ENCODE measurements around the gene ACACA. TPM values are rescaled to one million over a fixed set of nuclear protein-coding genes. Genes with fewer than 3 reads are reported as not detected.

Gene ACACA
- total RNA-seq, 1 experiment from 2014 or later: 35.0 TPM

DNA sequence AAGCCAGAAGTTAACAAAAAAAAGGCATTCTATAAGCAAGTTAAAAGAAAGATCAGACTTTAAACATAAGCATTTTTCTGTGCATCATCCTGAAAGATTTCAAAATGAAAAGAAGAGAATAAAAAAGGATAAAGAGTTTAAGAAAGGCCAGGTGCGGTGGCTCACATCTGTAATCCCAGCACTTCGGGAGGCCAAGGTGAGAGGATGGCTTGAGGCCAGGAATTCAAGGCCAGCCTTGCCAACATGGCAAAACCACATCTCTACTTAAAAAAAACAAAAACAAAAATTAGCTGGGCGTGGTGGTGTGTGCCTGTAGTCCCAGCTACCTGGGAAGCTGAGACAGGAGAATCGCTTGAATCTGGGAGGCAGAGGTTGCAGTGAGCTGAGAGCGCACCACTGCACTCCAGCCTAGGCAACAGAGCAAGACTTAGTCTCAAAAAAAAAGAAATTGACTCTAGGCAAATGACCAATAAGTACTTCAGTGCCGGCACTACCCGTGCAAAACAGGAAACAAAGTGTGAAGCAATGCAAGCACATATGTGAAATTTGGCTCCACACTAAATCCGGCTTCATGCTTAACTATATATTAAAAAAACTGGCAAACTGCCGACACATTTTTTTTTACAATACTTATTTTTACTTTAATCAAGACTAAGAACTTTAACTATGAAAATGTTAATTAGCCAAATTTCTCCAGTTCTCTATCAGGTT lies 114.1 kb downstream of the ACACA start:
- DNase-seq (ENCODE audit: low read depth): no peak

DNA sequence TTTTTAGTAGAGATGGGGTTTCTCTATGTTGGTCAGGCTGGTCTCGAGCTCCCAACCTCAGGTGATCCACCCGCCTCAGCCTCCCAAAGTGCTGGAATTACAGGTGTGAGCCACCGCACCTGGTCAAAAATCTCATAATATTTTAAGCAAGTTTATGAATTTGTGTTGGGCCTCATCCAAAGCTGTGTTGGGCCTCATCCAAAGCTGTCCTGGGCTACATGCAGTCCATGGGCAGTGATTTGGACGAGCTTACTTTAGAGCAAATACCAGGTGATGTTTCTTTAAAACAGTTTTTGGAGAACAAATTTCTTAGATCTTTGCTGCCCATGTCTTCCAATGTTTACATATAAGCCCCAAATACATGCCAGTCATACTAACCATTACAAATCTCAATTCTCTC lies 115.3 kb downstream of the ACACA start:
- no peak for DNase-seq (ENCODE audit: low read depth)

DNA sequence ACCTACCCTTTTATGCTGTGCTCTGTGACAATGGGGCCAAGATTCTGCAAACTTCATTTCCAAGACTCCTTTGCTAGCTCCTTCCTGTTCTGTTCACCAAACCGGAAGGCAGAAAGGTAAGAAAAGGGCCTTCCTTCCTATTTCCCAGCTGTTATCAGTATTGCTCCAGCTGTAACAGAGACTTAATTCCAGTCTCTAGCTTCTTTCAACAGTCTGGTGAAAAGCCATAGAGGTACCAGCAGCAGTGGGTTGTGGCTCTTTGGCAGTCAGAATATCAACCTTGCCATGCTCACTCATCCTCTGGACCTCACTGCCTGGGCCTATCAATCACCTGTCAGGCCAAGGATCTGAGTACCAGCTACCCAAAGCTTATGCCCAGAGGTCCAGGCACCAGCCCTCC lies 120.2 kb downstream of the ACACA start:
- no peak for DNase-seq (ENCODE audit: low read depth)

DNA sequence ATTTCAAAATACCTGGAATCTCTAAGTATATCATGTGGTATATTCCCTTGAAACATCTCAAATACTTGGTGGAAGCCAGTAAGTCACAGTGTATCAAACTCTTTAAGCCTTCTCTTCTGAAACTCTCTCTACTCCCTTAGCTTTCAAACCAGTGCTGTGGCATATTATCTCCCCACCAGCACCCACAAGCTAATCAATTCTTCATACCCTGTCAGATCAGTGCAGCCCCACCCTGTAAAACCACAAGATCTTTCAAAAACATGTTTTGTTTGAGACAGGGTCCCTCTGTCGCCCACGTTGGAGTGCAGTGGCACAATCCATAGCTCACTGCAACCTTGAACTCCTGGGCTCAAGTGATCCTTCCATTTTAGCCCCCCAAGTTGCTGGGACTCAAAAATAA lies 122.4 kb downstream of the ACACA start:
- no peak for DNase-seq (ENCODE audit: low read depth)

DNA sequence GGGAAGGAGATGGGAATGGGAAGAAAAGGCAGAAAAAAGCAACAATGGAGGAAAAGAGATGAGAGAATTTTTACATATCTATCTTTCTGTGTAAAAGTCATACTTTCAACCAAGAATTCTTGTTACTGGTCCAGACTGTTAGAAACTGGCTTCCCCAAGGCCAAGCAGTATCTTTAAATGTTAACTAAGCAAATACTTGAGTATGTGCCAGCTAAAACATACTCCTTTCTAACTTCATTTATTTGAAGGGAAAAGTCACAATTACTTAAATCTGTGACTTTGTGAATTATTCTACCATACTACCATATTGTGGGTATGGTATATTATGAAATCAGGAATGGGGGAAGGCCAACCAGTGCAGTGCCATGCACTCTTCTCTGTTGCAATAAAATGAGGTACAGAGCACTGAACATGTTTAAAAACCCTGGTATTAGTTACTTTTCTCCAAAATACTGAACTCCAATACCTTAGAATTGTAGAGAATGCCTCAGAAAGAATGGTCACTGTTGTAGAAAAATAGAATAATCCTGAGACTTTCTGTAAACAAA lies 123.1 kb downstream of the ACACA start:
- DNase-seq (ENCODE audit: low read depth): no peak

DNA sequence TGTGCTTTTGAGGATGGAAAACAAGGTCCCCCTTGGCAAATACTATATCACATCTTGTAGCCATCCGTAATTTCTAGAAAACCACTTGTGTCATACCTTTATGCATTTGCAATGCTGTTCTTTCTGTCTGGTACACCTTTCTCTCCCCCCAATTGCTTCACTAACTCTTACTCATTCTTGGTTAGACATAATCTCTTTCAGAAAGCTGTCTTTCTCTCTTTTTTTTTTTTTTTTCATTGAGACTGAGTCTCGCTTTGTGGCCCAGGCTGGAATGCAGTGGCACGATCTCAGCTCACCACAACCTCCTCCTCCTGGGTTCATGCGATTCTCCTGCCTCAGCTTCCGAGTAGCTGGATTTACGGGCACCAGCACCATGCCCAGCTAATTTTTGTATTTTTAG lies 125.8 kb downstream of the ACACA start:
- no peak for DNase-seq (ENCODE audit: low read depth)

DNA sequence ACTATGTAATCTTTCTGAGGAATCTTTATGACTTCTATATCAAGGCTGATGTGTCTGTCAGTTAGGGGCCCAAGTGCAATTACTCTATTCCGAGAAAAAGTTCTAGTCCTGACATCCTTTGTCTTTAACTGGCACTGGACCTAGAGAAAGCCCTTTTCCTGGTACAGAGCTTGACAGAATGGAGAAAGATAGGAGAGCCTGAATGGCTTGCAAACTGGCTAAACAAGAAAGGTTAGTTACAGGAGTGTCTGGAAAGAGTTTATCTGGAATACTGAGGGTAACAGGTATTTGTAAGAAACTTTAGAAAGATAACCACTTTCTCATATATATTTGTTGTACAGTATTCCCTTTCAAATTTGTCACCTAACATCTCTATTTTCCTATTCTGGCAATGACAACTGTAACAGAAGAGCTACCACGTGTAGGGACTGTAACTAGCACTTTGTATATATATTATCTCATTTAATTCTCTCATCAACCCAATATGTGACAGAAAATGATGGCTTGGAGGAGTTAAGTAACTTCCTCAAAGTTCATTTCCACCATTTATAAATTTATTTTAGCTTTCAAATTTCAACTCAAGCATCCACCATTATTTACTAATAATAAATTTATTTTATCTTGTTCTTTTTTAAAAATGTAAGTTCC lies 128.3 kb downstream of the ACACA start:
- DNase-seq (ENCODE audit: low read depth): no peak

DNA sequence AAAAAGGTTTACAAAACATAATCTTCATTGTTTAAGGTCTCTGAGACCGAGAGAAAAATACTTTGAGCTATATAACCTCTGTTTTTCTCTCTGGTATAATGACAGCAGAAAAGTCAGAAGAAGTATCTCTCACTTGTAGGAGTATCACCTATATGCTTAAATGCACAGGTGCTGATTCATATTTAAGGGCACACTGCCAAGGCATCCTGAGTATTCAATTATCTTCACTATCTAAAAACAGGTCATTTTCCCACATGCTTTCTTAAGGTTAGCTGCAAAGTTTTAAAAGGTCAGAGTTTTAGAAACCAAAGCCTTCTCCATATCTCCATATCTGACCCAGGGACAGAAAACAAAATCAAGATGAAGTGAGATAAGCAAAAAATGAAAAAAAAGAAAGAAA lies 130.2 kb downstream of the ACACA start:
- no peak for DNase-seq (ENCODE audit: low read depth)

DNA sequence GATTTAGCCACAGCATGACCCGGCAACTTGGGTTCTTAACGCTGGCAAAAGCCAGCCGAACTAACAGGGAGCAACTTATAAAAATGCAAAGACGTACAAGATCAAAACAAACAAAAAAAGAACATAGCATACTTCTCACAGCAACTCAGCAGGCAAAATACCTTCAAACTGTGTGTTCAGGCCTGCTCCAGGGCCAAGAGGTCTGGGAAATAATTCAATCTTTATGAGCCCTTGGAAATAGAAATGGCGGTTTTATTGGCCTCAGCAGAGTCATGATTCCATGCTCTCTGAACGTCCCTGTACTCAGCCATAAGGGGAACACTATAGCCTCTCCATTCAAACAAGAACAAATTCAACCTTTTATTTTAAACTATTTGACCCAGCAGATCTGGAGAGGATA lies 132.2 kb downstream of the ACACA start:
- DNase-seq (ENCODE audit: low read depth): no peak

DNA sequence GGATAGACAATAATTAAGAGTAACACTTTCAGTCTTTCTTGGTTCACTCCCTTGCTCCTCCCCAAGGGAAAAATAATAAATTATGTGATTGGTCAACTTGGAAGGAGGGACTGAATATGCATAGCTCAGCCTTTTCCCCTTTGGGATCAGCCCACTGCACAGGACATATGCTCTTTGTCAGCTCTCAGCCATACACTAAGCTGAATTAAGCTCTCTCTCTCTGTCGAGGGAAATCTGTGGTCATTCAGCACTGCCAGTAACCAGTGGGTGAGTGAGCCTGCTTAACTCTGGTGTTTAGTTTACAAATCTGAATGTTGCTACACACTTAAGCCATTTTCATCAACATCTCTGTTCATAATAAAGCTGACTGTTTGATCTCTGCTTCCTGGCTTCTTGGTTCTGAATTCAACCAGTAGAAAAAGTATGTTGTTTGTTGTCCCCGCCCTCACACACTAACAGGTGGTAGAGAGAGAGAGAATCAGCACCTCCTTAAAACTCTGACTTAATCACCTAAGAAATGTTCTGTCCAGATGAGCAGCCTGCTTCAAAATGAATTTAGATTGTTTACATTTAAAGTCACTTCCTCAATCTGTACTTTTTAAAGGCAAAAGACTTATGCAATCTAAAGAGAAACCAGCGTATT lies 133.1 kb downstream of the ACACA start:
- peak; percentile 42 for DNase-seq (ENCODE audit: low read depth)

DNA sequence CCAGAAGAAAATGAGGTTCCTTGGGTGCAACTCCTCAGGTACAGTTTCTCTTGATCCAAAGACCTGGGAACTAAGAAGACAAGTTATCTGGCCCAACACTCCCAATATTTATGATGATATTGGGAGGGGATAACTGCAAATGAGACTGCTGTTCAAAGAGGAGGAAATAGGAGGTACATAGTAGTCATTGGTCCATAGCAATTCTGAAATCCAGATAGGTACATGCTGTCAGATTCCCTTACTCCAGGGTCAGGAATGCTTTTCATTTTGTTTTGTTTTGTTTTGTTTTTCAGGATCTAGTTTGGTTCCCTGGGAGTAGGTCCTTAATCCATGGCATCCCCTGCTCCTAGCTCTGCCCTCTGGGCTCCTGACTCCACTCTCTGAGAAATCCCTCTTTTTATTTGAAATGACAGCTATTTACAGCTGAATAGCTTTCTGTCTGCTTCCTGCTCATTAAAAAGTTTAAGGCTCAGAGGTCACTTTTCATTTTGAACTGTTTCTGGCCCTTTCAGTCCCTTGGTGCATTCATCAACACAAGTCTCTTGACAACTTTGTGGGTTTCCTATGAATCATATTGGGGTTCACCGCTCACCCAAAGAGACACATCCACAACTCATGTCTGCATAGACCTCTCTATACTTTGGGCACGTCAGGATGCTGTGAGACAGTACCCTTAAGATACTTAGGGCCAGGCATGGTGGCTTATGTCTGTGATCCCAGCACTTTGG lies 141.0 kb downstream of the ACACA start:
- no peak for DNase-seq (ENCODE audit: low read depth)

DNA sequence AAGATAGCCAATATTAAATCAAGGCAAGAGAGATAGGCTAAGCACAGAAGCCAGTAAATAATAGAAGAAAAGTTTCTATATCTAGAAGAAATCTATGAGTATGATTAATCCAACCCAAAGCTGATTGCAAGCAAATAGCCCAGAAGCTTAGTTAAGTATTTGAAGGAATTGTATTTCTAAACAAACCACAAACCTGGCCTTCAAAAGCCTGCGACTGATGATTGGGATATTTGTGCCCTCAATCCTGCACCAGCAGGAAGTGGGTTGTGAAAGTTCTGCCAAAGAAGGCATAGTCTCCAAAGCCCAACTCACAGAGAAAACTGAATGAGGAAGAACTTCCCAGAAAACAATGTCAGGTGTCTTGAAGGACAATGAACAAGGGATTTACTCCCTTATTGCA lies 145.3 kb downstream of the ACACA start:
- DNase-seq (ENCODE audit: low read depth): peak; percentile 57

DNA sequence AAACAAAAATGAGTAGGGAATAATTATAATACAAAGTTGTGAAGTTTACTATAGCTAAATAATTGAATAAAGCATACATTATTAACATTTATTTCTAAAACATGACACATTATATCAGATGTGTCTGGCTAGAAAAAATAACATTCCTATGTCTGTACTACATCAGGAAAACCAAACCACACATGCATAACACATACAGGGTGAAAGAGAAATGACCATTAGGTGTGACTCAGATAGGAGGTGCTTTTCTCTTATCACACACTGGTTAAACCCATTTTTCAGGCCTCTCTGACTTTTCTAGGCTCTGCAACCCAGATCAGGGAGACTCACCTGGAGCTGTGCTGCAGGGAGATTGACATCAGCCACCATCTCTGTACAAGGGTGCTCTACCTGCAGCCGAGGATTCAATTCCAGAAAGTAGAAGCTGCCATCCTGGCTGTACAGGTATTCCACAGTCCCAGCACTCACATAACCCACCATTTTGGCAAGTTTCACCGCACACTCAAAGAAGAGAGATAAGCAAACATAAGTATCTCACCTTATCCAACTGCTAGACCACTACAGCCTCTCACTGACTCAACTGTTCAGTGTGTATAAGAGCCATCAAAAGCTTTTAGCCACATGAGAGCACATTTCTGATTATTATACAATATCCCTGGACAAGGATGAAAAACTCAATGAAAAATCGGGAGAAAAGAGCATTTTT lies 147.5 kb downstream of the ACACA start:
- peak; percentile 62 for DNase-seq (ENCODE audit: low read depth)

DNA sequence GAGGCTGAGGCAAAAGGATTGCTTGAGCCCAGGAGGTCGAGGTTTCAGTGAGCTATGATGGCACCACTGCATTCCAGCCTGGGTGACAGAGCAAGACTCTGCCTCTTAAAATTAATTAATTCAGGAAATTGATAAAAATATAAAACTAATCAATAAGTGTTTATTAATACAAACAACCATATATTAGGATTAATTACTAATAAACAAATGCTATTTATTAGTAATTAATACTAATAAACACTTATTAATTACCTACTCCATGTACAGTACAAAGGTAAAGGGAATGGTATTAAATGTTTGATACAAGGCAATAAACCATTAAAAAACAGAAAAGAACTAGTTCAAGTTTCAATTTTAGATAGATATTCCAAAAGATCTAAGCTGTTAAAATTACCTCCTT lies 150.0 kb downstream of the ACACA start:
- no peak for DNase-seq (ENCODE audit: low read depth)

DNA sequence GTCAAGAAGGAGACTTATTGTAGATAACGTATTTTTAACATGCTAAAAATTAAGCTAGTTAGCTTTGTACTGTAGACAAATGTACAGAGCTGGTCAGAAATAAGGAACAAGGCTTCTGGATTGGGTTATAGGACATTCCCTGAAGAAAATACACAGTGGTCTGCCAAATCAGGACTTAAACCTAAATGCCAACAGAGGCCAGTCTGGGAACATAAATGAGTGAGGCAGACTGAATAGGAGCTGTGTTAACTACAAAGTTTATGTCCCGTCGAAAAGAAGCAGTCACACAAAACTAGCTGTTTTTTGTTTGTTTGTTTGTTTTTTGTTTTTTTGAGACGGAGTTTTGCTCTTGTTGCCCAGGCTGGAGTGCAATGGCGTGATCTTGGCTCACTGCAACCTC lies 151.2 kb downstream of the ACACA start:
- DNase-seq (ENCODE audit: low read depth): no peak

DNA sequence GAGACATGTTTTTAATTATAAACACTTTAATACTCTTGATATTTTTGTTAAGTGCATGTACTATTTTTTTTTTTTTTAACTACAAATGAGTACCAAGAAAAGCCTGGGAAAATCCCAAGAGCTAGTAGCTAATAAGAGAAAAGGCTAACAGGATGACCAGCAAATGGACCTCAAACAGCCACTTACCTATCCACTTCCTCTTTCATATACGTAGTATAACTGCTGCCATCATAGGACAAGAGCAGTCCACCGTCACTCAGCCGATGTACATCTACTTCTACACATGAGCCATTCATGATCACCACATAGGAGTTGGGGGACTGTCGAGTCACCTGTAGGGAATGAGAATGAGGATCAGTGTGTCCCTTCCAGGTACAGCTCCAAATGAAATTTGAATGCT lies 158.8 kb downstream of the ACACA start:
- no peak for DNase-seq (ENCODE audit: low read depth)

DNA sequence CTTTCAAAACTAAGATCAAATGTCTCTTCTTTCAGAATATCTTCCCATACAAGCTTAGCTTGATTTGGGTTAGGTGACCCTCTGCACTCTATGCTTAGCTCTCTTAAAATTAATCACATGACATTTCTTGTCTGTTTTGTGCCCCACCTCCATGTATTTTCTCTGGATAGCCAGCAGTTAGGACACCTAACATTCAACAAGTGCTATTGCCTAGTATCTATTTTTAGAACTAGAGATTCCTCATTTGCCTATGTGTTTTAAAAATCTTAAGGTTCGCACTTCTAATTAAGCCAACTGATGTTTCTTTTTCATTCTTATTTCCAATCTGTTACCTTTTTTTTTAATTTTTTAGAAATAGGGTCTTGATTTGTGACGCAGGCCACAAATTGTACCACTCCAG lies 160.6 kb downstream of the ACACA start:
- no peak for DNase-seq (ENCODE audit: low read depth)

DNA sequence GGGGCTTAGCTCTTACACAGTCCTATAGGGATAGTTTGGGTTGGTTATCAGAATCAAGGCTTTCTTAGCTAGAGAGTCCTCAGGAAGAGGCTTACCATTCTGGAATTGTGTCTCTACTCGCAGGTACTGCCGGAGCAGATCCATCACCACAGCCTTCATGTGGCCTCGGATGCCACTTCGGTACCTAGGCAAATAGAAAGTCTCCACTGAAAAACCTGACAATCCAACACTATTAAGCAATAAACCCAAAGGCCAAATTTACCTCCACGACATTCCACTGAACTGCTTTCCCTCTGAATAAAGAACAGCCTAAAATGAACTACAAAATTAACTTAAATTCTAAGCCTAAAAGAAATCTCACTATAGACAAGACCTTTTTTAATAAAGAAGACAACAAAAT lies 166.3 kb downstream of the ACACA start:
- no peak for DNase-seq (ENCODE audit: low read depth)

DNA sequence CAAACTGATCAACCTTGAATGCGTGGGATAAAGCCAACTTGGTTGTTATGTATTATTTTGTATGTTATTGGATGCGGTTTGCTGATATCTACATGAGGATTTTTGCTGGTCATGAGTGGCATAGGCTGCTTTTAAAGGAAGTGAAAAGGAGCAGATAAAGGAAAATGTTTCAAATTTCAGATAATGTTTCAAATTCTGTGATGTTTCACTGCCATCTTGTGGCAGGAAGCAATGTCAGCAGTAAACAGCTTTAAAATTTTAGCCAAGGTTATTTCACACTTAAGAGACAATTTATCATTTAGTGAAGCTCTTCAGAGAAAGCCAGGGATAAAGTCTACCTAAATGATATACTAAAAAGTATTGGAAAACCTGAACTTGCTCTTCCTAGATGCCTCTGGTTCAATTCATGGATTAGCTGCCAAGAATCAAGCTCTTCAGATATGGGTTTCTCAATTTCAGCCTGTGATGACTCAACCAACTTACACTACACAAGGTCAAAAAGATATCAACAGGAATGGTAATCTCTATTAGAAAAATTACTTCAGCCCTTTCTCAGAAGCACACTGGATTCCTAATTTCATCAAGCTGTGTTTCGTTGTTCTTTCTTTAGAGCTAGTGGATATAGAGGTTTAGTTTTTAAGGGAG lies 166.8 kb downstream of the ACACA start:
- DNase-seq (ENCODE audit: low read depth): peak; percentile 17

DNA sequence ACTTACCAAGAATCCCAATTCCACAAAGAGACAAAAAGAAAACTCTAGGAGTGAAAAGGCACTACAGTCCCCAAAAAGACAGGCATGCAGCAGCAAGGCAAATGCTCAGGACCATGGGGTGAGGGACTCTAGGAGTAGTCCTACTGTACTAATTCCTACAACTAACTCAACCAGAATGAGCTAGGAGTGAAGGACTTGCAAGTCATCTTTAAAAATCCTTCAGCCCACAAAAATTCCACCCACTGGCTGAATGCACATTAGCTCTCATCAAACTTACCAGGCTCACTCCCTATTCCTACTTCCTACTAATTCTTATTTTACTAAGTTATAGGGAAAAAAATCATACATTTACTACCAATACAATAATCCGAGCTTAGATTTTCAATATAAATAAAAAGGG lies 172.5 kb downstream of the ACACA start:
- DNase-seq (ENCODE audit: low read depth): no peak

DNA sequence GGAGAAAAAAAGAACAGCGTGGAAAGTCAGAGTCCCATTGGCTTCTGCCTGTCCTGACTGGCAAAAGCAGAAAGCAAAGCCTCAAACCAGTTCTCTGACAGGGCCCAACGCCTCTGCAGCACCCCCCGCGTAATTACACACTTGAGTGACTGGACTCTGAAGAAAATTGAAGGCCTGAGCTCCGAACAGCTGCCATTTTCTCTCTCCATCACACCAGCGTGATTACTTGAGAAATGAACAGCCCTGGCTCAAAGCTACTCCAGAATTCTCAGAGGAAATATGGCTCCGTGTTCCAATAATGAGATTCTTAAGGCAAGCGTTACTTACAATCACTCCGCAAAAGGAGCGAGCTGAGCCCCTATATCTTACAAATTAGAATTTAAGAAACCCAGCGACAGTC lies 173.6 kb downstream of the ACACA start:
- DNase-seq (ENCODE audit: low read depth): no peak

Measured in LHCN-M2 (cell line).